Aorta (tissue), 5 donors: ENCODE measurements around the gene GUCY1A2. TPM values are rescaled to one million over a fixed set of nuclear protein-coding genes. Genes with fewer than 3 reads are reported as not detected.

Experiments
- ATAC-seq: fragments of 200-7000 bp; cut with Tn5 transposase; one replicate; pipeline ENCODE4 v1.9.1; 2022; ENCODE audit warnings: moderate library complexity; ENCODE audit not compliant: low FRiP score
- DNase-seq, 2 donors: peaks; one replicate each; pipeline ENCODE4 v3.0.0-alpha.2; 2020
- H3K27ac ChIP-seq, 2 donors: one replicate each; pipeline ENCODE4 v1.5.1; 2013; ENCODE audit warnings: low read length in 2 of 2, mild to moderate bottlenecking in 2 of 2, moderate library complexity in 2 of 2, control low read depth in 1 of 2, inconsistent platforms in 1 of 2, low read depth in 1 of 2
- H3K27me3 ChIP-seq, 2 donors: one replicate each; pipeline ENCODE4 v1.6.1; 2013; ENCODE audit warnings: control low read depth in 1 of 2, low read length in 1 of 2, mild to moderate bottlenecking in 1 of 2, moderate library complexity in 1 of 2; ENCODE audit not compliant: insufficient read depth in 2 of 2, control insufficient read depth in 1 of 2
- H3K36me3 ChIP-seq, 2 donors: one replicate each; pipeline ENCODE4 v1.6.1; 2013; ENCODE audit warnings: control low read depth in 1 of 2, low read length in 1 of 2, mild to moderate bottlenecking in 1 of 2; ENCODE audit not compliant: insufficient read depth in 2 of 2, control insufficient read depth in 1 of 2
- H3K4me1 ChIP-seq, 2 donors: one replicate each; pipeline ENCODE4 v1.6.1; 2013; ENCODE audit warnings: low read length in 2 of 2, control low read depth in 1 of 2, mild to moderate bottlenecking in 1 of 2, moderate library complexity in 1 of 2; ENCODE audit not compliant: insufficient read depth in 2 of 2, control insufficient read depth in 1 of 2
- H3K4me3 ChIP-seq, 2 donors: one replicate each; pipeline ENCODE4 v1.5.1; 2013; ENCODE audit warnings: low read length in 2 of 2, control low read depth in 1 of 2, mild to moderate bottlenecking in 1 of 2
- H3K9me3 ChIP-seq: one replicate; pipeline ENCODE4 v1.6.1; 2013; ENCODE audit warnings: mild to moderate bottlenecking, low read length; ENCODE audit not compliant: control insufficient read depth
- WGBS, 2 donors: extraction: QIAGEN DNeasy Blood & Tissue Kit; methylation state at CpG; one replicate each; pipeline ENCODE4 v1.1.7; 2013; 5-methylcytosine and 5-hydroxymethylcytosine counted together
- intact Hi-C, 2 donors: fragments of 100-400 bp; cut with DNase I; formaldehyde crosslinking; loops; one replicate each; pipeline versions ENCODE4 v1.14.2 to v1.15.0; 2022
- polyA plus RNA-seq, 2 donors: library from polyadenylated mRNA; stranded (reverse); fragments of 200-250 nt; gene quantifications; one replicate each; pipeline ENCODE4 v1.2.3, GENCODE V29; 2013
- total RNA-seq, 2 donors: library from RNA; stranded (reverse); fragmentation: NEBNext Ultra II Directional; extraction: Animal tissue kit (Norgen Biotek cat#: 25700); gene quantifications; one replicate each; pipeline ENCODE4 v1.2.1, GENCODE V29; 2021
- donor health status: healthy with polysubstance abuse.
- donor health status: Bipolar disorder and iron deficiency.
- donor health status: DM: no; HTN: no; CAD: no.
- donor health status: DM: no; HTN: no; CAD: no.
- donor health status: DM: yes; HTN: yes; CAD: no.

The GUCY1A2 gene
- total and polyA plus RNA-seq, 4 donors = 0.75 to 37.9 (median 4.4) TPM

- H3K27me3 ChIP-seq = no peaks in the 10 kb centered on the region
- no peak overlapping the region for H3K4me3 ChIP-seq
- intact Hi-C loops = no loop called here
- ATAC-seq = no peak
- no peaks in the 10 kb centered on the region for H3K36me3 ChIP-seq
- no peaks in the 10 kb centered on the region for H3K9me3 ChIP-seq
- H3K4me1 ChIP-seq = no peaks in the 10 kb centered on the region
- H3K27ac ChIP-seq = no peak overlapping the region
- no peak for DNase-seq
Observed at GRCh38 chr11:106706355-106706754, 311.9 kb downstream of the GUCY1A2 start.

GRCh38 chr11:106702805-106703204 lies 315.5 kb downstream of the GUCY1A2 start:
- no peak for ATAC-seq
- no peak for DNase-seq
- WGBS, 2 donors = 92 to 93% methylated on average over 3 of the region's 3 CpGs
- H3K27ac ChIP-seq = no peak overlapping the region
- H3K4me1 ChIP-seq = no peaks in the 10 kb centered on the region
- intact Hi-C loops = no loop called here
- H3K4me3 ChIP-seq = no peak overlapping the region
- no peaks in the 10 kb centered on the region for H3K36me3 ChIP-seq
- no peaks in the 10 kb centered on the region for H3K27me3 ChIP-seq
- no peaks in the 10 kb centered on the region for H3K9me3 ChIP-seq

GRCh38 chr11:106697058-106697457 lies 321.2 kb downstream of the GUCY1A2 start:
- no peaks in the 10 kb centered on the region for H3K36me3 ChIP-seq
- H3K27me3 ChIP-seq = no peaks in the 10 kb centered on the region
- intact Hi-C loops = no loop called here
- WGBS, 2 donors = 61 to 64% methylated on average over 2 of the region's 2 CpGs
- no peaks in the 10 kb centered on the region for H3K4me1 ChIP-seq
- ATAC-seq (no peak), DNase-seq (no peak)
- H3K9me3 ChIP-seq = no peaks in the 10 kb centered on the region
- no peak overlapping the region for H3K4me3 ChIP-seq
- H3K27ac ChIP-seq = no peak overlapping the region

GRCh38 chr11:106695506-106695905 lies 322.8 kb downstream of the GUCY1A2 start:
- H3K36me3 ChIP-seq = no peaks in the 10 kb centered on the region
- WGBS, 2 donors = 6 to 7% methylated on average over 2 of the region's 2 CpGs
- DNase-seq (no peak), ATAC-seq (no peak)
- H3K4me3 ChIP-seq = no peak overlapping the region
- intact Hi-C loops = no loop called here
- H3K9me3 ChIP-seq = no peaks in the 10 kb centered on the region
- no peaks in the 10 kb centered on the region for H3K27me3 ChIP-seq
- no peaks in the 10 kb centered on the region for H3K4me1 ChIP-seq
- no peak overlapping the region for H3K27ac ChIP-seq

- H3K9me3 ChIP-seq = no peaks in the 10 kb centered on the region
- 48 to 63% methylated on average over 5 of the region's 5 CpGs for WGBS, 2 donors
- H3K4me3 ChIP-seq = no peak overlapping the region
- no peaks in the 10 kb centered on the region for H3K27me3 ChIP-seq
- no peaks in the 10 kb centered on the region for H3K4me1 ChIP-seq
- no peak overlapping the region for H3K27ac ChIP-seq
- H3K36me3 ChIP-seq = no peaks in the 10 kb centered on the region
- intact Hi-C loops = no loop called here
- ATAC-seq = no peak
- DNase-seq = no peak
Observed at GRCh38 chr11:106694501-106694900, 323.8 kb downstream of the GUCY1A2 start.

- H3K4me3 ChIP-seq = no peak overlapping the region
- DNase-seq (no peak), ATAC-seq (no peak)
- intact Hi-C loops = no loop called here
- no peaks in the 10 kb centered on the region for H3K36me3 ChIP-seq
- H3K27ac ChIP-seq = no peak overlapping the region
- no peaks in the 10 kb centered on the region for H3K4me1 ChIP-seq
- H3K9me3 ChIP-seq = no peaks in the 10 kb centered on the region
- H3K27me3 ChIP-seq = no peaks in the 10 kb centered on the region
Observed at GRCh38 chr11:106691807-106692365, 326.4 kb downstream of the GUCY1A2 start.

GRCh38 chr11:106690923-106691322 lies 327.4 kb downstream of the GUCY1A2 start:
- Histone ChIP-seq H3K4me3 (no peak overlapping the region), H3K9me3 (no peaks in the 10 kb centered on the region), H3K36me3 (no peaks in the 10 kb centered on the region), H3K4me1 (no peaks in the 10 kb centered on the region), H3K27ac (no peak overlapping the region), H3K27me3 (no peaks in the 10 kb centered on the region)
- DNase-seq (no peak), ATAC-seq (no peak)
- WGBS, 2 donors = 90 to 91% methylated on average over 1 of the region's 1 CpG
- intact Hi-C loops = no loop called here

GRCh38 chr11:106684944-106685343 lies 333.3 kb downstream of the GUCY1A2 start:
- no peaks in the 10 kb centered on the region for H3K36me3 ChIP-seq
- no peak for DNase-seq
- intact Hi-C loops = no loop called here
- H3K27me3 ChIP-seq = no peaks in the 10 kb centered on the region
- 82 to 90% methylated on average over 3 of the region's 3 CpGs for WGBS, 2 donors
- H3K4me1 ChIP-seq = no peaks in the 10 kb centered on the region
- ATAC-seq = no peak
- H3K9me3 ChIP-seq = no peaks in the 10 kb centered on the region
- no peak overlapping the region for H3K4me3 ChIP-seq
- no peak overlapping the region for H3K27ac ChIP-seq

GRCh38 chr11:106683435-106683834 lies 334.8 kb downstream of the GUCY1A2 start:
- Histone ChIP-seq H3K36me3 (no peaks in the 10 kb centered on the region), H3K4me3 (no peak overlapping the region), H3K27ac (no peak overlapping the region), H3K9me3 (no peaks in the 10 kb centered on the region), H3K27me3 (no peaks in the 10 kb centered on the region), H3K4me1 (no peaks in the 10 kb centered on the region)
- DNase-seq (no peak), ATAC-seq (no peak)
- intact Hi-C loops = no loop called here
- 91 to 99% methylated on average over 3 of the region's 3 CpGs for WGBS, 2 donors
